ENCODE measurements around the gene PYY.

Gene PYY

GRCh38 chr17:43915559-43915958 is 38.2 kb downstream of the PYY start:
- no peak for DNase-seq (ENCODE audit: low spot score)

- no peak for DNase-seq (ENCODE audit: low spot score)
Observed at GRCh38 chr17:43914451-43914850, 39.3 kb downstream of the PYY start.

- no peak for DNase-seq (ENCODE audit: low spot score)
Observed at GRCh38 chr17:43913584-43913983, 40.2 kb downstream of the PYY start.

DNA sequence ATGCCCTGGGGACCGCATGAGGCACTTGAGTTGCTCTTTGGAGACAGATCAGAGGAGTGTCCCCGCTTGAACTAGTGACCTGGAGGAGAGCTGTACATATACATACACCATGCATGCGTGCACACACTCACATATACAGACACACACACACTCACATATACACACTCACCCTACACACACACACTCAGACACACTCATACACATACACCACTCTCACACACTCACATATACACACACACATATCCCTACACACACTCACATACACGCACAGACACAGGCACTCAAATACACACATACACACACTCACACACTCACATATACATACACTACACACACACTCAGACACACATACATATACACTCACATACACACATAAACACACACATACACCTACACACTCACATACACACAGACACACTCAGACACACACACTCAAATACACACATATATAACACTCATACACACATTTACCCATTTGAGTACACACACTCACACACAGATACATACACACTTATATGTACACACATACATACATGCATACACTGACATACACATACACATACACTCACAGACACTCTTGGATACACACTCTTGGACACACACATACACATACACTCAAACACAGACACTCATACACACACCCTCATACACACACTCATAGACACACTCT is 41.0 kb downstream of the PYY start:
- DNase-seq (ENCODE audit: low spot score), result no peak

DNA sequence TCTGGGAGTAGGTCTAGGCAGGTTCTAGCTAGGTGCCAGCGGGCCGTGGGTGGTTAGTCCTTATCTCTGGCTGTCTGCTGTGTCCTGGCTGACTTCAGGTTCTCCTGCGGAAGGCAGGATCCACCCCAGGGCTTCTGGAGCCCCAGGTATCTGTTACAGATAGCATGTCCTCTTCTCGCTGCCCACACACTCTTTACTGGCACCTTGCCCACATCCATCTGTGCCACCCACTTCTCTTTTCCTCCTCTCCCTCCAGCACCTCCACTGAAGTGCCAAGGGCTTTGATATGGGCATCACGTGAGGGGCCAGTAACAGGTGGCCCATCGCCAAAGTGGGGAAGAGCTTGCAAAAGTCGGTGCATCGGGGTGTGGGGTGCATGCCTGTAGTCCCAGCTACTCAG is 41.8 kb downstream of the PYY start:
- DNase-seq (ENCODE audit: low spot score), result no peak

- no peak for DNase-seq (ENCODE audit: low spot score)
Observed at GRCh38 chr17:43909537-43910231, 44.1 kb downstream of the PYY start.

DNA sequence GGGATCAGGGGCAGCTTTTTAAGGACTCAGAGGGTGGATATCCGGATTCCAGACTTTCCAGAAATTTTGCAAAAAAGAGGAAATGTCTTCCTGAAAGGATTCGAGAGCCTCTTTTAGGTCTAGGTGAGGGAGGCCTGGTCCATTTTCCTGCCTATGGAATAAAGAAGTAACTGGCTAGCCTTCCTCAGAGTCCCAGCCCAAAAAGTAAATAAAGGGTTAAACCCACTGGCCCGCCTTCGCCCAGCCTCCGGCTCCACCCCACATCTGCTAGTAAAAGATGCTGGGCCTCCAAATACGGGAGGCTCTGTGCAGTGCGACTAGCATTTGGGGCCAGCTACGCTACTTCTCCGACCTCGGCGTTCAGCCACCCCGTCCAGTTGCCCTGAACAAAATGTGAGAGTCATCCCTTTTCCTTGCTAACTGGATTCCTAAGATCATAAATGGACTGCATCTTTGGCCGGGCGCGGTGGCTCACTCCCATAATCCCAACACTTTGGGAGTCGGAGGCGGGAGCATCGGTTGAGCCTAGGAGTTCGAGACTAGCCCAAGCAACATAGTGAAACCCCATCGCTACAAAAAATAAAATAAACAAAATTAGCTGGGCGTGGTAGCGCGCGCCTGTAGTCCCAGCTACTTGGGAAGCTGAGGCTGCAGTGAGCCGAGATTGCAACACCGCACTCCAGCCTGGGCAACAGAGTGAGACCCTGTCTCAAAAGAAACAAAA is 45.6 kb downstream of the PYY start:
- DNase-seq (ENCODE audit: low spot score), result peak; percentile 82

DNA sequence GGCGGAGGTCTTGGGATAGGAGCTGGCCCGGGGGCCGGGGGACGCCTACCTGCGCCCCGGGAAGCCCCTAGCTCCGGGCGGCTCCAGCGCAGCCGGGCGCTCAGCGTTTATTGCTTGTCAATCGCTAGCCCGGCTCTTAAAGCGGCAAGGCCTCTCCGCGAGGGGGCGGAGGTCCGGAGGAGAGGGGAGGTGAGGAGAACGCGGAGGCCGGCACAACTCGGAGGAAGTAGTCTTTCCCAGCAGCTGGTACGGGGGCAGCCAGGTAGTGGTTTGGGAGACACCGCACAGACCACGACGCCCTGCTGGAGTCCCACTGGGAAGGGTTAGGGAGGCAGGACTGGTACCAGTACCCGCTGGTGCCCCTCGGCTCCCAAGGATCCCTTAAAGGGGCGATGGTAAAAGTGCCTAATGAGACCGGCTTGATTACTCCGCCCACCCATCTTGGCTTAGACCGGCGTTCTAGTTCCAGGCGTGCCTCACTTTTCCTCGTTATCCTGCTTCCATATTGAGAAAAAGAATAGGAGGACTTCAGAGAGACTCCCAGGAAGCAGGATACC is 46.2 kb downstream of the PYY start, which contains the start of gene MPP2:
Gene MPP2, minus strand, starts transcription at position 112 of the 557 bp plus-strand sequence. CDS start 3,076 bp downstream, outside the sequence.
- DNase-seq (ENCODE audit: low spot score), result peak; percentile 89

- DNase-seq (ENCODE audit: low spot score), result no peak
Observed at GRCh38 chr17:43906951-43907424, 46.8 kb downstream of the PYY start.

- peak; percentile 64 for DNase-seq (ENCODE audit: low spot score)
Observed at GRCh38 chr17:43905985-43906852, 47.5 kb downstream of the PYY start.

DNA sequence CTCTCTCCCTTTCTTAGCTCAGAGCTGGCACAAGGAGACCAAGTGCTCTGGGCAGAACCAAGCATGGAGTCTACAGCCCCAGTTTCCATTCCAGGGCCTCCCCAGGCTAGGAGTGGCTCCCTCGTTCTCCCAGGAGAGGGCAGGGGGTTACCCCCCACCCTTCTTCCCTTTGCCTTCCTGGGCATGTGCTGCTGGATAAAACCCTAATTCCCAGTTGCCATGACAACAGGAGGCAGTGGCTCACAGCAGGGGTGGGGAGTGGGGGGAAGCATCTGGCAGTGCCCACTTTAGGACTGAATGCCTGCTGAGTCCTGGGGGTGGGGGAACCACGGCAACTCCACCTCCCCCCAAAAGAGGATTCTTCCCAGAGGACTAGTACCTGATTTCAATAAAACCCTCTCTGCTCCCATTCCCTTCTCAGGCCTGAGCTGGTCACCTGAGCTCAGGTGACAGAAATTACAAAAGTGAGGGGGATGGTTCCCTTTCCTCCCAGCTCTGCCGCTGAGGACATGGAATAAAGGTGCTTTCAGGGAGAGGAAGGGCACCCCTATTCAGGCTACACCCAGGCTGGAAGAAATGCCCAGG is 48.2 kb downstream of the PYY start:
- DNase-seq (ENCODE audit: low spot score), result no peak
